ENCODE results near the gene SIM2.

GRCh38 chr21:36724660-36725059 lies 25.7 kb downstream of the SIM2 start:
- TF ChIP-seq CTCF (conservative IDR thresholded peaks at IDR 0.05; ENCODE audit: low read length) (no peak), EZH2phosphoT487 (IDR thresholded peaks at IDR 0.05; ENCODE audit: borderline replicate concordance, low read depth, low read length) (no peak)

Data from OCI-LY7 (cell line).